GM12801 (cell line): ENCODE results near the gene TNIP3.

Experiments
- TF ChIP-seq, protein P1 (sequence below): IDR thresholded peaks from one replicate; pipeline ENCODE4 v1.5.1; 2011; ENCODE audit warnings: control low read depth; ENCODE audit not compliant: insufficient read length; ENCODE audit errors: extremely low read depth

Gene TNIP3

DNA sequence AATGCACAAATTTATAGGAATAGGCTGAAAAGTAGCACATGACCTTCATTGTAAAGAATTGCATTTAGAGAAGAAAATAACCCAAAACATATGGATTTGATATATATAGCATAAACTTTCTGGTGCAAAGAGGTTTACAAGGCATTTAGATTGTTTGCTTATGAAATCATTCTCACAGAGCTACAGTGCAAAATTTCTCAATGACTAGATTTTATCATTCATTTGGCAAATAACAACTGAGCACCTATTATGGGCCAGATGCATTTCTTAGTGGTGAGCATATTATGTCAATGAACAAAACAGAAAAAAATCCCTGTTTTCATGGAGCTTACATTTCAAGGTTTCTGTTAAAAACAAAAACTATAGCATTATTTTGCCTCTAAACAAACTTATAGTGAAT, 34.1 kb upstream of the TNIP3 start:
- TF ChIP-seq, protein P1, sequence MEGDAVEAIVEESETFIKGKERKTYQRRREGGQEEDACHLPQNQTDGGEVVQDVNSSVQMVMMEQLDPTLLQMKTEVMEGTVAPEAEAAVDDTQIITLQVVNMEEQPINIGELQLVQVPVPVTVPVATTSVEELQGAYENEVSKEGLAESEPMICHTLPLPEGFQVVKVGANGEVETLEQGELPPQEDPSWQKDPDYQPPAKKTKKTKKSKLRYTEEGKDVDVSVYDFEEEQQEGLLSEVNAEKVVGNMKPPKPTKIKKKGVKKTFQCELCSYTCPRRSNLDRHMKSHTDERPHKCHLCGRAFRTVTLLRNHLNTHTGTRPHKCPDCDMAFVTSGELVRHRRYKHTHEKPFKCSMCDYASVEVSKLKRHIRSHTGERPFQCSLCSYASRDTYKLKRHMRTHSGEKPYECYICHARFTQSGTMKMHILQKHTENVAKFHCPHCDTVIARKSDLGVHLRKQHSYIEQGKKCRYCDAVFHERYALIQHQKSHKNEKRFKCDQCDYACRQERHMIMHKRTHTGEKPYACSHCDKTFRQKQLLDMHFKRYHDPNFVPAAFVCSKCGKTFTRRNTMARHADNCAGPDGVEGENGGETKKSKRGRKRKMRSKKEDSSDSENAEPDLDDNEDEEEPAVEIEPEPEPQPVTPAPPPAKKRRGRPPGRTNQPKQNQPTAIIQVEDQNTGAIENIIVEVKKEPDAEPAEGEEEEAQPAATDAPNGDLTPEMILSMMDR: no peak

DNA sequence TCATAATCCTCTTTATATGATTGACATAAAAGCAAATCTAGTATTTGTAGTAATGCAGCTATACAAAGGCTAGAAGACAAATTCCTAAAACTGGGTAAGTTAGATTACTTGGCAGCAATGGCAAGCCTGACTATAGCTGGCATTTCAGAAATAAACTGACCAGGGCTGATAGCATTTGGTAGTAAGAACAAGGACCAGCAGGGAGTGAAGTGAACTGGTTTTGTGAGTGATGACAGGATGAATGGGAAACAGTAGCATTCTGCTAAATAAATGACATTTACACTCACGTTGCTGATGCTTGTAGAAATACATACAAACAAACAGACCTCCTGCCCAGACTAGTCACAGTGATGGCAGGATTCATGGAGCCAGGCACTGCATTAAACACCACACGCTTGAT, 31.5 kb upstream of the TNIP3 start:
- TF ChIP-seq, protein P1: no peak

DNA sequence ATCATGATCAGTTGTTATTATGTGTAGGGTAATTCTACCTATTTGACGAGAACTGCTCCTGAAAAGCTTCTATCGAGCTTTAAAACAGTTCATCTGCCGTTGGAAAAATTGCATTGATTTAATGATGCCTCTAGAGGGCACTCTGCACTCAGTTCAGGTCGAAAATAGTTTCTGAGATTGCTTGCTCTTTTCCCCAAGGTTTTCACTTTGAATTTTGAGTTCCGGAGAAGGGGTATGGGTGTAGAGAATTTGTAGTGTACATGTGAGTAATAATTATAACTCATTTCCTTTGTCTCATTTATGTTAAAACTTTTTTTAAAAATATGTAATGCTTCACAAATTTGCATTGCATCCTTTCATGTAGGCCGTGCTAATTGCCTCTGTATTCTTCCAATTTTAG, 28.4 kb upstream of the TNIP3 start:
- TF ChIP-seq, protein P1: no peak

DNA sequence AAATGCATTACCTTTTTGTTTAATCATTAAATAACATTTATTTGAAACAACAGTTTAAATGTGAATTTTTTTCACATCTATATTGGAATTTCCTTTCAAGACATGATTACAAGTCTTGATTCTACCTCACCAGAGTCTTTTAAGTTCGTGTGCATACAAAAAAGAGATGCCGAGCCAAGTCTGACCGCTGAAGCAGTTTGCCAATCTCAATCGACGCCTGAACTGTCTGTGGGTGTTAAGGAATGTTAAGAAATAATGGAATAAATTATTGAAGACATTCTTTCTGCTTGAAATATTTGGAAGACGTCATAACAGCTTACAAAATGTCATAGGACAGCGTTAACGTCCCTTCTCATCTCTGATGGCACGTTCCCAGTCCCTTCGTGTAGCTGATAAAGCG, 27.9 kb upstream of the TNIP3 start:
- TF ChIP-seq, protein P1: no peak

DNA sequence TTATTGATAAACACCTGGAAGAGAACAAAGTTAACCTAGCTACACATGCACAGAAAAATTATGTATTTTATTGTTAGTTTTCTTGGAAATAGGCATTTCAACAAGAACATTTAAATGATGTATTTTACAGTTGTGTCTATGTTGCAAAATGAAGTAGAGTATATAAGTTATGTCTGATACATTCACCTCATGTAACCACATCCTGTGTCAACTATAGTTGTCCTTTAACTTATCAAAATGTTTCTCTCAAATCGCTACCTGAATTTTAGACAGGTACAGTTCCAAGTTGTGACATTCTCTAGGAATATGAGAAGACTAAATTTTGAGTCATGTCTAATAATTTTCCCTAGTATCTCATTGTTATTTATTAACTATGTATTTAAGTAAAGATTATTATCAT, 27.2 kb upstream of the TNIP3 start:
- TF ChIP-seq, protein P1: no peak

DNA sequence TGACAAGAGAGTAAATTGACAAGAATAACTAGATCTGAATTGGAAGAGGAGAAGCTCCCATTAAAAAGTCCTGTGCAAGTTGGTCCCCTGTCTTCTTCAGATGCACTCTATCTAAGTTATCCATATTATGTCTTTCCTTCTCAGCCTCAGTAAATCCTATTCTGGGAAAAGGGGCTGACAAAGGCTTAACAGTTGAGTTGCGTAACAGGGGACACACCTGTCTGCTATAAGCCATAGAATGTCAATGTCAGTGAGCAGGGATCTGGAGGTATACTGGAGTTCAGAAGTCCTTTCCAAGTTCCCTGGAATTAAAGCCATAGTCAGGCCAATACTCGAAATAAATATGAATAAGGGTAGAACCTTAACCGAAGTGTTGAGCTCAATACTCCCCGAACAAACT, 26.3 kb upstream of the TNIP3 start:
- TF ChIP-seq, protein P1: no peak

DNA sequence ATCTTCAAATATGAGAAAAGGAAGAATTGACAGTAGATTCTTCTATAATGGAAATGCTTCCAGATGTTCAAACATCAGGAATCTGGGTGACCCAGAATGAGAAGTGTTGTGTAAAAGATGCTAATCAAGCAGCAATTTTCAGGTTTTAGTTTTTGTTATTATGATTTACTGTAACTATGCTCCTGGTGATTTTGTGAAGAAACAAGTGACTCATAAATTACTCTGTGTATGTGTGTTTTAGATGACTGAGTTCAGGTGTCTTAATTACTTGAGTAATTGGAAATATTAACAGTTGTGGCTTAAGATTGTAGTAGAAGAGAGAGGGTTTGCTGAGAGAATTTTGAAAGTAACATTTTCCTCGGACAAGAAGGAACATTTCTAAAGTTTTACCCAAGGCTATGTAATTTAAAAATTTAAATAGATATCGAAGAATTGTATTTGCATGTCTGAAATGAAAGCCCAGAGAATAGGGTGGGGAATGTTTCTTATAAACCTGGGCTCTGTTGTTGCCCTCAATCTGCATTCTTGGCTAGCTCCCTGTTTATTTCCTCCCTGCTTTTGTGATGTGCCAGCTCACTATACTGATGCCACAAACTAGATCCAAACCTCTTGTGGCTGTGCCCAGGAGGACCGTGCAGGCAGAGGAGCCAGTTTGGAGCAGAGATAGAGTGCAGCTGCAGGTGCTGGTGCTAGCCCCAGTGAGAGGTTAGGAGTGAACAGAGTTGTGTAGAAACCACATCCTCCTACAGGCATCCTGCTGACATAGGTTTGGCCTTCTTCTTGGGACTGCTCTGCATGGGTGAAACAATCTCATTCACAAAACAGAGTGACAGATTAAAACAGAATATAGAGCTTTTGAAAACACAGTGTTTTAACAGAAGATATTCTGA, 25.4 kb upstream of the TNIP3 start:
- TF ChIP-seq, protein P1: no peak
